GM23248 (cell line): ENCODE data around the gene THOC7.

Experiments
- EZH2 ChIP-seq: fragments of 200-600 bp; sonication (generic); IDR thresholded peaks from 2 replicates; pipeline ENCODE4 v1.6.1; 2018; ENCODE audit warnings: antibody characterized with exemption, mild to moderate bottlenecking; ENCODE audit not compliant: insufficient read depth, poor library complexity, severe bottlenecking
- EZH2phosphoT487 ChIP-seq: fragments of 200-600 bp; sonication (generic); IDR thresholded peaks from 2 replicates; pipeline ENCODE4 v1.6.1; 2018; ENCODE audit warnings: antibody characterized with exemption, moderate library complexity, mild to moderate bottlenecking, low read depth; ENCODE audit not compliant: insufficient read depth

- TF ChIP-seq EZH2: no peak
- TF ChIP-seq EZH2phosphoT487: no peak
Measured at GRCh38 chr3:63855333-63855940, 8.2 kb downstream of the THOC7 start.
